ENCODE results near the gene PAX5.

The PAX5 gene

DNA sequence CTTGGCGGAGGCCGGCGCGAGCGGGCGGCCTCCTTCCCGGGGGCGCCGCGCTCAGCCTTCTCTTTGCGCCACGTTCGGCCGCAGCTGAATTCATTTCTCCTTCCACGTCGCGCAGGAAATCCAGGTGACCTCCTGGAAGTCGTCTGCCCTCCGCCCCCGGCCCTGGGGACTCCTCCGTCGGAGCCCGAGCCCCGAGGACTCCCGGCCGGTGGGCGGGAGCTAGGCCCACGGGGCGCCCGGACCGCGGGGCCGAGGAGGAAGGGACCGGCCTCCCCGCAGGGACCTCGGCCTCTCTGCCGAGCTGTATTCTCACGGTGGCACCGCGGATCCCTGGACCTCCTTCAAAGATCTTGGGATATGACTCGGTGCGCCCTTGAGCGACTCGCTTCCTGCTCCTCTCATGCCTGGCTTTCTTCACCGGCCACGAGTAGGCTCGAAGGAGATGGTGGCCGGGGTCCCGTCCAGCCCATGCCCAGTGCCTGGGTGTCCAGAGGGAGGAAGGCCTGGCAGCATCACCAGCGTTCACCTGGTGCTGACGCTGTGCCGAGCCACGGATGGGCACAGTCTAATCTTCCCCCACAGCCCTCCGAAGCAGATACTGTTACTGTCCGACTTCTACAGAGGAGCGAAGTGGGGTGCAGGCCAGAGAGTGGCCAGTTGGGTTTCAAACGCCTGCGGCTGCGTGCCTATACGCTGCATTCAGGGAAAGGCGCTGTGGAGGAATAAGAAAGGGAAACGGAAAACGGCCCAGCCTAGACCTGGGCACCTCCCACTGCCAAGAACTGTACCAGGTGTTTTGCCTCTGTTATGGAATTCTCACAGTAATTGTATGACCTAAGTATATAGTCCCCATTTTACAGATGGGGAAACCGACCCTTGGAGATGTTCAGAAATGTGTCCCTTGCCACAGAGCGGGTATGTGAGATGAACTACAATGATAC, 47.3 kb downstream of the PAX5 start:
- peaks cover 3% of the 10 kb centered on the region for H3K27me3 ChIP-seq (ENCODE audit: insufficient read depth, low read length, poor library complexity)
- DNase-seq: no peak
- no peaks in the 10 kb centered on the region for H3K4me1 ChIP-seq (ENCODE audit: insufficient read depth, low read length)
- no peaks in the 10 kb centered on the region for H3K79me2 ChIP-seq (ENCODE audit: insufficient read depth, low read length)
- no peak for ATAC-seq (ENCODE audit: insufficient read depth, low read depth)
- no peak overlapping the region for H3K9ac ChIP-seq (ENCODE audit: low read depth, low read length)
- no peak overlapping the region for H2AFZ ChIP-seq (ENCODE audit: low read depth, low read length)
- TF ChIP-seq EZH2 (IDR thresholded peaks at IDR 0.05; ENCODE audit: borderline replicate concordance, low read depth, low read length, severe bottlenecking) (no peak), CTCF (IDR thresholded peaks at IDR 0.05; ENCODE audit: borderline replicate concordance, extremely low read depth, low read length, poor library complexity, severe bottlenecking) (no peak)
- H3K27ac ChIP-seq (ENCODE audit: low read length): no peak overlapping the region
- H3K4me3 ChIP-seq (ENCODE audit: low read depth in 1 of 2, low read length in 2 of 2): no peak overlapping the region
- H3K4me2 ChIP-seq (ENCODE audit: insufficient read depth, low read length): no peak overlapping the region
- H3K36me3 ChIP-seq (ENCODE audit: insufficient read depth, low read length): no peaks in the 10 kb centered on the region
- peaks cover 7% of the 10 kb centered on the region for H3K9me3 ChIP-seq (ENCODE audit: insufficient read depth, low read length, severe bottlenecking)
- no peaks in the 10 kb centered on the region for H4K20me1 ChIP-seq (ENCODE audit: insufficient read depth, low read length)

- H3K79me2 ChIP-seq (ENCODE audit: insufficient read depth, low read length): no peaks in the 10 kb centered on the region
- no peak overlapping the region for H3K4me3 ChIP-seq (ENCODE audit: low read depth in 1 of 2, low read length in 2 of 2)
- ATAC-seq (ENCODE audit: insufficient read depth, low read depth): no peak
These were observed 48.1 kb downstream of the PAX5 start for GRCh38 chr9:36985769-36986467.

GRCh38 chr9:36985061-36985768, 48.9 kb downstream of the PAX5 start:
- H3K4me2 ChIP-seq (ENCODE audit: insufficient read depth, low read length): no peak overlapping the region
- ATAC-seq (ENCODE audit: insufficient read depth, low read depth): no peak
- H3K27ac ChIP-seq (ENCODE audit: low read length): no peak overlapping the region
- H4K20me1 ChIP-seq (ENCODE audit: insufficient read depth, low read length): no peaks in the 10 kb centered on the region
- no peaks in the 10 kb centered on the region for H3K9me3 ChIP-seq (ENCODE audit: insufficient read depth, low read length, severe bottlenecking)
- H3K36me3 ChIP-seq (ENCODE audit: insufficient read depth, low read length): no peaks in the 10 kb centered on the region
- no peak overlapping the region for H2AFZ ChIP-seq (ENCODE audit: low read depth, low read length)
- no peaks in the 10 kb centered on the region for H3K79me2 ChIP-seq (ENCODE audit: insufficient read depth, low read length)
- no peaks in the 10 kb centered on the region for H3K4me1 ChIP-seq (ENCODE audit: insufficient read depth, low read length)
- H3K9ac ChIP-seq (ENCODE audit: low read depth, low read length): no peak overlapping the region
- H3K4me3 ChIP-seq (ENCODE audit: low read depth in 1 of 2, low read length in 2 of 2): no peak overlapping the region
- no peak for DNase-seq
- TF ChIP-seq CTCF (IDR thresholded peaks at IDR 0.05; ENCODE audit: borderline replicate concordance, extremely low read depth, low read length, poor library complexity, severe bottlenecking): no peak
- no peak for TF ChIP-seq EZH2 (IDR thresholded peaks at IDR 0.05; ENCODE audit: borderline replicate concordance, low read depth, low read length, severe bottlenecking)
- H3K27me3 ChIP-seq (ENCODE audit: insufficient read depth, low read length, poor library complexity): peaks cover 3% of the 10 kb centered on the region

More at GRCh38 chr9:36985769-36986467, 48.1 kb downstream of the PAX5 start:
- H4K20me1 ChIP-seq (ENCODE audit: insufficient read depth, low read length): no peaks in the 10 kb centered on the region
- peaks cover 3% of the 10 kb centered on the region for H3K27me3 ChIP-seq (ENCODE audit: insufficient read depth, low read length, poor library complexity)
- no peak overlapping the region for H3K4me2 ChIP-seq (ENCODE audit: insufficient read depth, low read length)
- no peaks in the 10 kb centered on the region for H3K36me3 ChIP-seq (ENCODE audit: insufficient read depth, low read length)
- DNase-seq: no peak
- no peak overlapping the region for H2AFZ ChIP-seq (ENCODE audit: low read depth, low read length)
- H3K9ac ChIP-seq (ENCODE audit: low read depth, low read length): no peak overlapping the region
- no peaks in the 10 kb centered on the region for H3K4me1 ChIP-seq (ENCODE audit: insufficient read depth, low read length)
- no peak overlapping the region for H3K27ac ChIP-seq (ENCODE audit: low read length)
- H3K9me3 ChIP-seq (ENCODE audit: insufficient read depth, low read length, severe bottlenecking): no peaks in the 10 kb centered on the region
- no peak for TF ChIP-seq CTCF (IDR thresholded peaks at IDR 0.05; ENCODE audit: borderline replicate concordance, extremely low read depth, low read length, poor library complexity, severe bottlenecking)
